ENCODE measurements around the gene ZNF611. TPM values are rescaled to one million over a fixed set of nuclear protein-coding genes. Genes with fewer than 3 reads are reported as not detected.
"Not testable (repeated sequence)": the region's sequence is repeated elsewhere in the genome, so short reads cannot be mapped to it uniquely, and the experiment has no call there.

Gene ZNF611
- total RNA-seq, 1 donor from 2014 or later: 16.1 TPM

GRCh38 chr19:52743091-52743490 is 8.2 kb upstream of the ZNF611 start:
- Mint-ChIP-seq H3K4me1 (ENCODE audit: unreplicated experiment) (no peaks in the 10 kb centered on the region), H3K9me3 (ENCODE audit: unreplicated experiment) (peaks cover 8% of the 10 kb centered on the region), H3K36me3 (ENCODE audit: unreplicated experiment) (no peaks in the 10 kb centered on the region), H3K27me3 (ENCODE audit: unreplicated experiment) (no peaks in the 10 kb centered on the region), H3K4me3 (ENCODE audit: unreplicated experiment) (no peak overlapping the region), H3K27ac (ENCODE audit: unreplicated experiment) (no peak overlapping the region)
- no peak for TF ChIP-seq CTCF (IDR thresholded peaks at IDR 0.05)
- DNase-seq (ENCODE audit: extremely low spot score, unreplicated experiment): no peak

DNA sequence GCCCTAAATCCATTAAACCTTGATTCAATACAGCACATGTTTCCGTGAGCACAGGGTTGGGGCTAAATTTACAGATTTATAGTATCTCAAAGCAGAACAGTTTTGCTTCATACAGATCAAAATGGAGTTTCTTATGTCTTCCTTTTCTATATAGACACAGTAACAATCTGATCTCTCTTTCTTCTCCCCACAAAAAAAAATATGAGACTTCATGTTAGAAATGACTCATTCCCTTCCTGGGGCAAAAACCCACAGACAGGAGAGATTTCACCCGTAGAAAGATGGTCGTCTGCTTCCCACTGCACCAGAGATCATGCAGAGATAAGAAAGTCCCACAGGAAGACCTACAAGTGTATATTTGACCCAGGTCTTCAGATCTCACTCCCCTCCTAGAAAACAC is 7.7 kb upstream of the ZNF611 start:
- Mint-ChIP-seq H3K9me3 (ENCODE audit: unreplicated experiment) (peaks cover 8% of the 10 kb centered on the region), H3K4me3 (ENCODE audit: unreplicated experiment) (no peak overlapping the region), H3K4me1 (ENCODE audit: unreplicated experiment) (no peaks in the 10 kb centered on the region), H3K27me3 (ENCODE audit: unreplicated experiment) (no peaks in the 10 kb centered on the region), H3K27ac (ENCODE audit: unreplicated experiment) (no peak overlapping the region), H3K36me3 (ENCODE audit: unreplicated experiment) (no peaks in the 10 kb centered on the region)
- TF ChIP-seq CTCF (IDR thresholded peaks at IDR 0.05): no peak
- no peak for DNase-seq (ENCODE audit: extremely low spot score, unreplicated experiment)

- TF ChIP-seq CTCF (IDR thresholded peaks at IDR 0.05): no peak
- H3K27me3 Mint-ChIP-seq (ENCODE audit: unreplicated experiment): no peaks in the 10 kb centered on the region
- no peaks in the 10 kb centered on the region for H3K4me1 Mint-ChIP-seq (ENCODE audit: unreplicated experiment)
- peaks cover 12% of the 10 kb centered on the region for H3K9me3 Mint-ChIP-seq (ENCODE audit: unreplicated experiment)
- H3K27ac Mint-ChIP-seq (ENCODE audit: unreplicated experiment): no peak overlapping the region
- no peak for DNase-seq (ENCODE audit: extremely low spot score, unreplicated experiment)
- no peaks in the 10 kb centered on the region for H3K36me3 Mint-ChIP-seq (ENCODE audit: unreplicated experiment)
- no peak overlapping the region for H3K4me3 Mint-ChIP-seq (ENCODE audit: unreplicated experiment)
These were observed 7.2 kb upstream of the ZNF611 start for GRCh38 chr19:52741951-52742485.

DNA sequence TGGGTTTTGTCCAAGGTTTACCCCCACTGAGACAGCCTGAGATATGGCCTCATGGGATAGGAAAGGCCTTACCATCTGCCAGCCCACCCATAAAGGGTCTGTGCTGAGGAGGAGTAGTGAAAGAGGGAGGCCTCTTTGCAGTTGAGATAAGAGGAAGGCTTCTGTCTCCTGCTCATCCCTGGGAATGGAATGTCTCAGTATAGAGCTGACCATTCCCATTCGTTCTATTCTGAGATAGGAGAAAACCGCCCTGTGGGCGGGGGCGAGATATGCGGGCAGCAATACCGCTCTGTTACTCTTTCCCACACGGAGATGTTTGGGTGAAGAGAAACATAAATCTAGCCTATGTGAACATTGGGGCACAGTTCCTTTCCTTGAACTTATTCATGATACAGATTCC is 6.5 kb upstream of the ZNF611 start:
- H3K9me3 Mint-ChIP-seq (ENCODE audit: unreplicated experiment): peaks cover 13% of the 10 kb centered on the region
- not testable (repeated sequence) for H3K27me3 Mint-ChIP-seq (ENCODE audit: unreplicated experiment); H3K4me1 Mint-ChIP-seq (ENCODE audit: unreplicated experiment); H3K27ac Mint-ChIP-seq (ENCODE audit: unreplicated experiment); DNase-seq (ENCODE audit: extremely low spot score, unreplicated experiment); H3K4me3 Mint-ChIP-seq (ENCODE audit: unreplicated experiment); H3K36me3 Mint-ChIP-seq (ENCODE audit: unreplicated experiment)

DNA sequence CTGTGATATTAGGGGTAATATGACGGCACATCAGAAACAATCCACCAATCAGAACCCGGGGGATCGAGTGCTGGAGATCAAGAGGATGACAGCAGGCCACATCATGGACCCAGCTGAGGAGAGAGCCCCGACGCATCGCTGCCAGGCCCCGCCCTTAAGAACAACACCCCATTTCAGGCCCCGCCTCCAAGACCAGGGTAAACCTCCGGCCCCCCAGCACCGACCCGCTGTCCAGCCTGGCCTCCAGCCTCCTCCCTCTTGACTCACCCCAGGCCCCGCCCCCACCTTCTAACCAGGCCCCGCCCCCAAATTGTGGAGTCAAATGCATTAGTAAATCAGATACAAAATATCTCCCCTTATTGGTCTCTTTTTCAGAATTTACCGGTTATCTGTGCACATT is 4.7 kb upstream of the ZNF611 start:
- no peak for TF ChIP-seq CTCF (IDR thresholded peaks at IDR 0.05)
- Mint-ChIP-seq H3K4me3 (ENCODE audit: unreplicated experiment) (no peak overlapping the region), H3K9me3 (ENCODE audit: unreplicated experiment) (peaks cover 13% of the 10 kb centered on the region), H3K27me3 (ENCODE audit: unreplicated experiment) (no peaks in the 10 kb centered on the region), H3K36me3 (ENCODE audit: unreplicated experiment) (no peaks in the 10 kb centered on the region), H3K4me1 (ENCODE audit: unreplicated experiment) (peaks cover 11% of the 10 kb centered on the region), H3K27ac (ENCODE audit: unreplicated experiment) (no peak overlapping the region)
- no peak for DNase-seq (ENCODE audit: extremely low spot score, unreplicated experiment)

DNA sequence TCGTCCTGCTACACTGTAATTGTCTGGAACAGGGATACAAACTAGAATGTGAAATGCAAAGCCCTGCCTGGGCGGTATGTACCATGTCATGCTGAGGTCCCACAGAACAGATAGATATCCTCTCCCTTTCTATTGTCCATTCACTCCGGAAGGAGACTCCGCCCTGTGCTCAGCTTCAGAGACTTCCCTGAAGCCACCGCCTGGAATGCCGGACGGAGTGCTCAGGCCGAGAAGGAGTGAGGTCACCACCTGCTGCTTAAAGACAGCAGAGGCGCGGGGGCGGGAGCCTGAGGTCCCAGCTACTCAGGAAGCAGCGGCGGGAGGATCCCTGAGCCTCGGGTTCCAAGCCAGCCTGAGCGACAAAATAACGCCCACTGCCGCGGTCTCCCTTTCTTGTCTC is 890 bp upstream of the ZNF611 start:
- Mint-ChIP-seq H3K9me3 (ENCODE audit: unreplicated experiment) (peaks cover 9% of the 10 kb centered on the region), H3K27me3 (ENCODE audit: unreplicated experiment) (no peaks in the 10 kb centered on the region), H3K4me3 (ENCODE audit: unreplicated experiment) (peak overlapping the region; percentile 7), H3K4me1 (ENCODE audit: unreplicated experiment) (peaks cover 22% of the 10 kb centered on the region), H3K36me3 (ENCODE audit: unreplicated experiment) (no peaks in the 10 kb centered on the region), H3K27ac (ENCODE audit: unreplicated experiment) (peak overlapping the region; percentile 95)
- TF ChIP-seq CTCF (IDR thresholded peaks at IDR 0.05): no peak
- no peak for DNase-seq (ENCODE audit: extremely low spot score, unreplicated experiment)
